ENCODE results near the gene TRIP13.

TRIP13 gene

GRCh38 chr5:961711-962240 lies 69.1 kb downstream of the TRIP13 start:
- DNase-seq (ENCODE audit: extremely low spot score, insufficient read length, low read depth) (no peak), FAIRE-seq (no peak)

GRCh38 chr5:962386-962785 lies 69.7 kb downstream of the TRIP13 start:
- FAIRE-seq (no peak), DNase-seq (ENCODE audit: extremely low spot score, insufficient read length, low read depth) (no peak)

DNA sequence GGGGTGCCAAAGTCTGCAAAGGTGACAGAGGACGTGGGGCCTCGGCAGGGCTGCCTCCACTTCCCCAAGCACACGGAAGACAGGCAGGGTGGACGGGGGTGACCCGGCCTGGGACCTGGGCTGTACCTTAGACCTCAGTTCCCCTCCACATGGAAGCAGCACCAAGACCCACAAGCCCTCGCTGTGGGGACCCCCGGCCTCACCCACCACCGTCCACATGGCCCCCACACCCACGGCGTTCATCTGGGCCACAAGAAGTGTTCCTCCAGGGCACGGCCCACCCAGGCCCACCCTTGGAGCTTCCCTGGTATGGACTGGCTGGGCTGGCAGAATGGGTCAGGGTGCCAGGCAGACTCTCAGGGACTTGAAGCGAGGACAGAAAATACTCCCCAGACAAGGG lies 70.1 kb downstream of the TRIP13 start:
- FAIRE-seq (no peak), DNase-seq (ENCODE audit: extremely low spot score, insufficient read length, low read depth) (no peak)

- FAIRE-seq = no peak
- DNase-seq (ENCODE audit: extremely low spot score, insufficient read length, low read depth) = no peak
Observed at GRCh38 chr5:963310-963672, 70.6 kb downstream of the TRIP13 start.

DNA sequence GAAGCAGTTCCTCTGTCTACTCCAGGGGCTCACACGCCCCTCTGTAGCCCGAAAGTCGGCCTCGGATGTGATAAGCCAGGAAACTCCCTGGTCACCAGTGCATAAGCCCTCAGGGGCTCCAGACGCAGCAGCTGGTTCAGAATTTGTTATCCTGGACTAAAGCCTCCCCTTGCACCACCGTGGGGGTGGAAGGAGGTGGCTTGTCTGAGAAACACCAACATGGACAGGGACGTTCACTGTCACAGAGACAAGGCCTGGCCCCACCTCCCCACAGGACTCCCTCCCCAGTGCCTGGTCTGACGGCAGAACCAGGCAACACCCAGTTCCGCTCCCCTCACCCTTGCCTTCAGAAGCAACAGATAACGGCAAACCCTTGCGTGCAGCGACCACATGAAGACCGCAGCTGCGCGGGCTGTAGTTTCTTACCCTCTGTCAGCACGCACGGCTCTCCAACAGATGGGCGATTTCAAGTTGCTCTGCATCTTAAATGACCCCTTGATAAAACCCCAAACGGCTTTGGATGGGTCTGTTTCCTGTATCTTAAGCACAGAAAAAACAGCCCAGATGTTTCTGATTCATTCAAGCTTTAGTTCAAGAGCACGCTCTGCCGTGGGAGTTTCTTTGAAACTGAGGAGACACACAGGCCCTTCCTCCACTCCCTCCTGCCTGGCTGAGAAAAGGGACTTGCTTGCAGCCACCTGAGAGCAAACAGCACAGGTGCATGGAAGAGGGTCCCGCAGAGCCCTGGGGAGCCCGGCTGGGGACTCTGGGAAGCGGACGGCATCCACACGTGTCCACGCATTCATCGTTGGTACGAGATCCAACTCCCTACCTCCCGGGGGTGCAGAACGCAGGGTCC lies 71.2 kb downstream of the TRIP13 start:
- DNase-seq (ENCODE audit: extremely low spot score, insufficient read length, low read depth) (no peak), FAIRE-seq (no peak)

- DNase-seq (ENCODE audit: extremely low spot score, insufficient read length, low read depth) (no peak), FAIRE-seq (no peak)
Observed at GRCh38 chr5:964821-965220, 72.1 kb downstream of the TRIP13 start.

DNA sequence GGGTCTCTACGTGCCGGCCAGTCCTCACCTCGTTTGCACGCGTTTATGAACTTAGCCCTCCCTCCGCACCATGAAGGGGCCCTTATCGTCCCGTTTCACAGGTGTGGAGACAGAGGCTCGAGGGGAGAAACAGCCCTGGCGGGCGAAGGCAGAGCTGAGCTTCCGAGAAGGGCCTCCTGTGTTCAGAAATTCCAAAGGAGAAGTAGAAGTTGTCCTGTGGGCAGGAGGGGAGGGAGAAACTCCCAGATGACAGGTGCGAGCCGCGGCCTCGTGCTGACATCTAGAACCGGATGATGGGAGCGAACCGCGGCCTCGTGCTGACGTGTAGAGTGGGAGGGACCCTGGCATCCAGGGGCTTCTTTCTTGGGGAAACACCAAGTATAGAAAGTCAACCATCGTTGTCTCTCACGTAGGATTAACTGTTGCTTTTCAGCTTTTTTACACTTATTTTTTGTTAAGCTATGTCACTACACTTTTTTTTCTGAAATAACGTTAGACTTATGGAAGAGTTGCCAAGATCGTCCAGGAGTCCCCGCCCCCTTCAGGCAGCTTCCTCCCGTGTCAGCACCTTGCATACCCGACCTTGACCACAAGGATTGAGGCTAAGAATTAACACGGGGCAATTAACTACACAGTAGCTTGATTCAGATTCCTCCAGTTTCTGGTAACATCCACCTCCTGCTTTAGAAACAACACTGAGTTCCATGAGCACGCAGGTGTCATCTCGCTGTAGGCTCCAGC lies 73.1 kb downstream of the TRIP13 start:
- DNase-seq (ENCODE audit: extremely low spot score, insufficient read length, low read depth) (no peak), FAIRE-seq (no peak)

DNA sequence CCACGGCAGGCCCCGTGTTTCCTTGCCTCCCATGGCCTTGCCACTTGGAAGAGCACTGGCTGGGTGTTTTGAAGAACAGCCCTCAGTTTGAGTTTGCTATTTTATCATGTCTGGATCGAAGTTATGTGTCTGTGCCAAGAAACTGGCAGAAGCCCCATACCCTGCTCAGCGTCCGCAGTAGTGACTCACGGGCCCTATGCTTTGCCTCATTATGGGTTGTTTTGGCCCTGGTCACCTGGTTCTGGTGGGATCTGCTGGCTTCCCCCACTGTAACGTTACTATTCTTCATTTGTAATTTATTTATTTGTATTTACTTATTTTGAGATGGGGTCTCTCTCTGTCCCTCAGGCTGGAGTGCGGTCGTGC lies 73.6 kb downstream of the TRIP13 start:
- FAIRE-seq = no peak
- DNase-seq (ENCODE audit: extremely low spot score, insufficient read length, low read depth) = no peak

- DNase-seq (ENCODE audit: extremely low spot score, insufficient read length, low read depth) = no peak
- FAIRE-seq = no peak
Observed at GRCh38 chr5:966941-967340, 74.3 kb downstream of the TRIP13 start.

All from GM18507 (cell line).